NCI-H2227 (cell line): ENCODE data around the gene ECI1.
A peak's percentile ranks its signal among the peaks of the same experiment; 100 is the strongest.

Source experiments
- DNase-seq: peaks from one replicate; lab custom pipeline; 2025; ENCODE audit not compliant: unreplicated experiment; lab: John Stamatoyannopoulos, UW

The ECI1 gene

GRCh38 chr16:2234813-2235170 is 16.6 kb downstream of the ECI1 start:
- DNase-seq = no peak

DNA sequence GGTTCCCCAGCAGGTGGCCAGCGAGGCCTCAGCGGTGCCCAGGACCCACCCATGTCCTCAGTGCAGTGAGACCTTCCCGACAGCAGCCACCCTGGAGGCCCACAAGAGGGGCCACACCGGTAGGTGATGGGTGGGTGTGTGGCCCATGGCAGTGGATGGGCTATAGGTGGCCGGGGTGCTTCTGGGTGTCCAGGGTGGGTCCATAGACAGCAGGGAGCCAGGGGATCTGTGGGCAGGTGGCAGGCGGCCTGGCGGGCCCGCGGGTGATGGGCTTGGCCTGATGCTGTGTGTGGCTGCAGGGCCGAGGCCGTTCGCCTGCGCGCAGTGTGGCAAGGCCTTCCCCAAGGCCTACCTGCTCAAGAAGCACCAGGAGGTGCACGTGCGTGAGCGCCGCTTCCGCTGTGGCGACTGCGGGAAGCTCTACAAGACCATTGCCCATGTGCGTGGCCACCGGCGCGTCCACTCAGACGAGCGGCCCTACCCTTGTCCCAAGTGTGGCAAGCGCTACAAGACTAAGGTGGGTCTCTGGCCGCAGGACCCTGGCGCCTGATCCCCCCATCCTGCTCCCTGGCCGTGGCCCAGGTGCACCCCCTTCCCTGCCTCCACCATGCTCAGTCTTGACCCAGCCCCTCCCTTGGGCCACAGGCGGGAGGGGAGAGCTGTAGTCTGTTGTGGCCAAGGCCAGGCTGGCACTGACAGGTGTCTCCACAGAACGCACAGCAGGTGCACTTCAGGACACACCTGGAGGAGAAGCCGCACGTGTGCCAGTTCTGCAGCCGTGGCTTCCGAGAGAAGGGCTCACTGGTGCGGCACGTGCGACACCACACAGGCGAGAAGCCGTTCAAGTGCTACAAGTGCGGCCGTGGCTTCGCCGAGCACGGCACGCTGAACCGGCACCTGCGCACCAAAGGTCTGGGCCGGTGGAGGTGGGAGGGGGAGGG is 17.2 kb downstream of the ECI1 start:
- DNase-seq = no peak

GRCh38 chr16:2233046-2233775 is 18.2 kb downstream of the ECI1 start:
- DNase-seq = no peak

GRCh38 chr16:2232094-2232990 is 19.0 kb downstream of the ECI1 start:
- DNase-seq = no peak

GRCh38 chr16:2231016-2231931 is 20.1 kb downstream of the ECI1 start:
- DNase-seq = peak; percentile 24

GRCh38 chr16:2230376-2230775 is 21.0 kb downstream of the ECI1 start:
- DNase-seq = no peak

DNA sequence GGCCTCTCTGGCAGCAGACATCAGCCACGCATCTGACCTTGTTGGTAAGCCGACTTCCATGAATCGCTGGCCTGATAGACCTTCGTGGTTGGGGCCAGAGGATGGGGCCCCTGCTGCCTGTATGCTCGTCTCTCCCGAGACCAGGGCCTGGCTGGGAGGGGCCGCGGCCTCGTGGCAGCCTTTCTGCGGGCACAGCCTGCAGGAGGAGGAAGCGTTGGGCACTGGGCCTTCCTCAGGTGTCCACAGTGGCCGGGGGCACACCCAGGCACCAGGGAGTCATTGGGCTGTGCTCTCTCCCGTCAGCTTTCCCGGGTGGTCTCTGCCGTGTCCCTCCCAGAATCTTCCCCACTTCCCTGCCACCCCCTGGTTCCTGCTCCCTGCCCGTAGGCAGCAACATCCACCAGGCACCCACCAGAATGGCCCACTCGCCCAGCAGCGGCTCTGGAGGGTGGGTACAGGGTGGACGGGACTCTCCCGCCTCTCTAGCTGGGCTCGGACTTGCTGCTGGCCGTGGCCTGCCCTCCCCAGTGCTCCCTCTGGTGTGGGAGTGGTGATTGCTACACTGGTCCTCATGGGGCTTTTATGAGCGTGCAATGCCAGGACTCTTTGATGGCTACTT is 21.6 kb downstream of the ECI1 start:
- DNase-seq = no peak

- DNase-seq = no peak
Measured at GRCh38 chr16:2229091-2229490, 22.3 kb downstream of the ECI1 start.

- DNase-seq = no peak
Measured at GRCh38 chr16:2228161-2228824, 23.1 kb downstream of the ECI1 start.

DNA sequence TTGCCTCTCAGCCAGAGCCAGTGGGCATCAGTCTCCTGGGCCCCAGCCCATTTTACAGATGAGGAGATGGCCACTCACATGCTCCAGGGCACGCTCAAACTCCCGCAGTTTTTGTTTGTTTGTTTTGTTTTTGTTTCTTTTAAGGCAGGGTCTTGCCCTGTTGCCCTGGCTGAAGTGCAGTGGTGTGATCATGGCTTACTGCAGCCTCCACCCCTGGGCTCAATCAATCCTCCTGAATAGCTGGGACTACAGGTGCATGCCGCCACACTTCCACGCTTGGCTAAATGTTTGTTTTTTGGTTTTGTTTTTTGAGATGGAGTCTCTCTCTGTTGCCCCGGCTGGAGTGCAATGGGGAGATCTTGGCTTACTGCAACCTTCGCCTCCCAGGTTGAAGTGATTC is 24.5 kb downstream of the ECI1 start:
- no peak for DNase-seq

DNA sequence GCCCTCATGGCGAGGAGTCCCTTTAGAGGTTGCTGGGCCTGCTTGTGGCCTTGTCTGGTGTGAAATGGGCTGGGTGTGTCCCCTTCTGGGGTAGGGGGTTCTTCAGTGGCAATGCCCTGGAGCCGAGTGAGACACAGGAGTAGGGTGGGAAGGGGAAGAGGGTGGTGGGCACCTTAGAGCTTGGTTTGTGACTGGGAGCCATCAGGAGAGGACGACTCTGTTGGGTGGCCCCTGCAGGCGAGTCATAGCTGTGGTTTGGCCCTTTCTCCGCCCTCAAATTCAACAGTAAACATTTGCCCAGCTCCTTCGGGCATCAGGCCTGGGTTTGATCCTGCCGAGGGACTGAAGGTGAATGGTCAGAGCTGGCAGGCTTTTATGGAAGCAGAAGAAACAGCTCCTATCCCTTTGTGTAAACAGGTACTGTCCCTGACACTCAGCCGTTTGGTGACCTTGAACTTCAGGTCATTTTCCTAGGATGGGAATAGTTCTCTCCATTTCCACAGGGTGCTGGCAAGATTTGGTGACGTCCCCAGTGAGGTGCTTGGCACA is 25.1 kb downstream of the ECI1 start:
- DNase-seq = no peak

- DNase-seq = peak; percentile 64
Measured at GRCh38 chr16:2223942-2224486, 27.4 kb downstream of the ECI1 start.

- DNase-seq = peak; percentile 100
Measured at GRCh38 chr16:2223221-2223941, 28.0 kb downstream of the ECI1 start, which contains the start of gene E4F1. Gene E4F1 (plus strand): TSS chr16:2223591. CDS start chr16:2223614, 23 bp downstream.

GRCh38 chr16:2216330-2216729 is 35.1 kb downstream of the ECI1 start:
- no peak for DNase-seq

GRCh38 chr16:2214719-2214968 is 36.7 kb downstream of the ECI1 start, which contains the start of gene PGP:
Gene PGP (minus strand): TSS chr16:2214840. CDS start chr16:2214777, 63 bp downstream.
- DNase-seq = no peak

DNA sequence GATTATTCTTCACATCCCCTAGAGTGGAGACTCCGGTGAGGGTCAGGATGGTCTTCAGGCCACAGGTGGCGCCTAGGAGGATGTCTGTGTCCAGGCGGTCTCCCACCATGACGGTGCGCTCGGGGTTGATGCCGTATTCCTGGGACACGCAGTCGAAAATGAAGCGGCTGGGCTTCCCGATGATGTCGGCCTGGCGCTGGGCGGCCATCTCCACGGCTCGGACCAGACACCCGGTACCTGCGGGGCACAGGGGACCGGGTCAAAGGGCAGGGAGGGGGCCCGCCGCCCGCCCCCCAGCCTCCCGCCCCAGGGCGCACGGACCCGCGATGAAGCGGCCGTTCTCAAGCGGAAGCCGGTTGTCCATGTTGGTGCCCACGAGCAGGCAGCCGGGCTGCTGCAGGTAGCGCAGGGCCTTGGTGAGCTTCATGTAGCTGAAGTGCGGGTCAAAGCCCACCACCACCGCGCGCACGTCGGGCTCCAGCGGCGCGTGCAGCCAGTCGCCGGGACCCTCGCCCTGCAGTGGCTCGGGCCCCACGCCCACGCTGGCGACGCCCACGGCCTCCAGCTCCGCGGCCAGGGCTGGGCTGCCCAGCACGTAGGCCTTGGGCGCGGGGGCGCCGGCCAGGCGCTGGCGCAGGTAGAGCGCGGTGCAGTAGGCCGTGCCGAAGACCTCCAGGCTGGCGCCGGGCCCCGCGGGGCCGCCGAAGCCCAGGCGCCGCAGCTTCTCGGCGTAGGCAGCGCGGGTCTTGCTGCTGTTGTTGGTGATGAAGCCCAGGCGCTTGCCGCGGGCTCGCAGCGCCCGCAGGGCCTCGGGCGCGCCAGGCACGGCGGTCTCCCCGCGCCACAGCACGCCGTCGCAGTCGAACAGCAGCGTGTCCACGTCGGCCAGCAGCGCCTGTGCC is 37.3 kb downstream of the ECI1 start:
- no peak for DNase-seq
